PC-9 (cell line): ENCODE data around the gene GPRC5C. TPM values are rescaled to one million over a fixed set of nuclear protein-coding genes. Genes with fewer than 3 reads are reported as not detected.

ENCODE experiments used
- BruUV-seq: library from RNA; stranded (reverse); fragments of 400-500 nt; replicated peaks from 2 replicates; lab custom pipeline; 2021; lab: Mats Ljungman, UMichigan
- CTCF ChIA-PET: fragments of 300-600 bp; sonication (Branson Sonifier 250); formaldehyde crosslinking; loops from one replicate; lab custom pipeline; 2022; ENCODE audit warnings: antibody characterized with exemption; lab: Charles Lee
- POLR2A ChIA-PET: fragments of 300-600 bp; sonication (Branson Sonifier 250); formaldehyde crosslinking; loops from one replicate; lab custom pipeline; 2022; ENCODE audit warnings: antibody characterized with exemption; ENCODE audit not compliant: unreplicated experiment; lab: Charles Lee
- DNase-seq, 2 experiments: peaks; one replicate each; pipeline versions ENCODE4 v3.0.0 to v3.0.0-alpha.2; 2015 to 2022; ENCODE audit warnings: mixed read lengths in 1 of 2
- H2AFZ ChIP-seq: fragments of 200-600 bp; sonication (generic); 2 replicates; pipeline ENCODE4 v1.8.1; 2017; ENCODE audit warnings: antibody characterized with exemption
- H3F3A ChIP-seq: fragments of 200-600 bp; sonication (generic); 2 replicates; pipeline ENCODE4 v1.8.1; 2017; ENCODE audit warnings: antibody characterized with exemption, mild to moderate bottlenecking, low read depth; ENCODE audit not compliant: insufficient read depth
- H3K27ac ChIP-seq: fragments of 200-600 bp; sonication (generic); 2 replicates; pipeline ENCODE4 v1.6.1; 2016; ENCODE audit warnings: mixed run types
- H3K27me3 ChIP-seq: fragments of 200-600 bp; sonication (generic); 2 replicates; pipeline ENCODE4 v1.6.1; 2016; ENCODE audit warnings: low read depth, mixed run types; ENCODE audit not compliant: insufficient read depth
- H3K36me3 ChIP-seq: fragments of 200-600 bp; sonication (generic); 2 replicates; pipeline ENCODE4 v1.6.1; 2016; ENCODE audit warnings: low read depth, mixed run types
- H3K4me1 ChIP-seq: fragments of 200-600 bp; sonication (generic); replicated peaks from 2 replicates; pipeline ENCODE4 v1.6.1; 2016; ENCODE audit warnings: mixed run types; ENCODE audit not compliant: insufficient read depth
- H3K4me2 ChIP-seq: fragments of 200-600 bp; sonication (generic); 2 replicates; pipeline ENCODE4 v1.6.1; 2017; ENCODE audit warnings: mixed run types
- H3K4me3 ChIP-seq: fragments of 200-600 bp; sonication (generic); 2 replicates; pipeline ENCODE4 v1.6.1; 2016; ENCODE audit warnings: mixed run types
- H3K79me2 ChIP-seq: fragments of 200-600 bp; sonication (generic); 2 replicates; pipeline ENCODE4 v1.6.1; 2017; ENCODE audit warnings: low read depth, mixed run types
- H3K9me2 ChIP-seq: fragments of 200-600 bp; sonication (generic); 2 replicates; pipeline ENCODE4 v1.8.1; 2017; ENCODE audit warnings: mild to moderate bottlenecking; ENCODE audit not compliant: insufficient read depth
- H3K9me3 ChIP-seq: fragments of 200-600 bp; sonication (generic); 2 replicates; pipeline ENCODE4 v1.8.1; 2016; ENCODE audit warnings: low read depth; ENCODE audit not compliant: insufficient read depth
- H4K20me1 ChIP-seq: fragments of 200-600 bp; sonication (generic); 2 replicates; pipeline ENCODE4 v1.8.1; 2017; ENCODE audit not compliant: insufficient read depth
- EZH2 ChIP-seq: fragments of 200-600 bp; sonication (generic); IDR thresholded peaks from 2 replicates; pipeline ENCODE4 v1.8.0; 2017; ENCODE audit warnings: antibody characterized with exemption, low read depth
- intact Hi-C: fragments of 100-400 bp; cut with micrococcal nuclease; formaldehyde crosslinking; loops from one replicate; pipeline ENCODE4 v1.10.0; 2022; ENCODE audit not compliant: unreplicated experiment
- total RNA-seq: library from RNA; stranded (reverse); gene quantifications from 2 replicates; pipeline ENCODE4 v1.2.3, GENCODE V29; 2021
- TF ChIP-seq, protein P1 (sequence below): fragments of 200-600 bp; sonication (generic); conservative IDR thresholded peaks from 2 replicates; pipeline ENCODE4 v1.6.1; 2017; ENCODE audit warnings: mixed run types, antibody characterized with exemption, mild to moderate bottlenecking, moderate library complexity

Gene GPRC5C
- total RNA-seq, 1 experiment from 2014 or later: 27.9 TPM

DNA sequence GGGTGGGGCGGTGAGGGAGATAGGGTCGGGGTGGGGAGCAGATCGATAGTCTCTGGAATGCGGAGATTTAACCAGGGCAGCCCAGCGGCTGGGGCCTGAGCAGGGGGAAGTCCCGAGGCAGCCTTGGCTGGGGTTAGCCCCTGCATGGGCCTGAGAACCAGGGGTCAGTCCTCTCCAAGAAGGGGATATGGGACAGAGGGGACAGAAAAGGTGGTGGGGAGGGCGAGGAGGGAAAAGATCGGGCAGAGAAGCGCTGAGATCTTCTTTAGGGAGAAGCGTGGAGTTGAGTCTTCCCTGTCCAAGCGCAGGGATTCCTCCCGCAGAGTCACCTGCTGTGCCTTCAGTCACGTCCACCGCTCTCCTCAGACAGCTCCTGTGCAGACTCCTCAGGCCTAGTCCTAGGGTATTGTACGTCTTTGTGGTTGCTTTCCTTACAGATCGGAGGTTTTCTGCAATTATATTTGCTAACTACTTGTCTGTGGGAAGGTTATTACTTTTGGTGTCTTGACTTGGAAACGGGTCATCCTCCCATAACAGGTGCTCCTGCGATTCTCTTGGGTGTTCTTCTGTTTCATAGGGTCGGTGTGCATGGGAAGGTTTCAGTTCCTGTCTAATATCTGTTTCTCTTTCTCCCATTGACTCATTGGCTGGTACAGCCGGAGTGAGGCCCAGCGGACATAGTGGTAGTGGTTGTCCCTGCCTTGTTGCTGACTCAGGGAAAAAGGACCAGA, 35.5 kb downstream of the GPRC5C start:
- H3K4me3 ChIP-seq: no peak overlapping the region
- H3F3A ChIP-seq: no peaks in the 10 kb centered on the region; the same call in 1 of the 2 replicates
- no peaks in the 10 kb centered on the region for H4K20me1 ChIP-seq
- H3K4me1 ChIP-seq: no peaks in the 10 kb centered on the region
- no TSS peak for BruUV-seq
- no peak for DNase-seq
- no peak for TF ChIP-seq EZH2
- TF ChIP-seq, protein P1, sequence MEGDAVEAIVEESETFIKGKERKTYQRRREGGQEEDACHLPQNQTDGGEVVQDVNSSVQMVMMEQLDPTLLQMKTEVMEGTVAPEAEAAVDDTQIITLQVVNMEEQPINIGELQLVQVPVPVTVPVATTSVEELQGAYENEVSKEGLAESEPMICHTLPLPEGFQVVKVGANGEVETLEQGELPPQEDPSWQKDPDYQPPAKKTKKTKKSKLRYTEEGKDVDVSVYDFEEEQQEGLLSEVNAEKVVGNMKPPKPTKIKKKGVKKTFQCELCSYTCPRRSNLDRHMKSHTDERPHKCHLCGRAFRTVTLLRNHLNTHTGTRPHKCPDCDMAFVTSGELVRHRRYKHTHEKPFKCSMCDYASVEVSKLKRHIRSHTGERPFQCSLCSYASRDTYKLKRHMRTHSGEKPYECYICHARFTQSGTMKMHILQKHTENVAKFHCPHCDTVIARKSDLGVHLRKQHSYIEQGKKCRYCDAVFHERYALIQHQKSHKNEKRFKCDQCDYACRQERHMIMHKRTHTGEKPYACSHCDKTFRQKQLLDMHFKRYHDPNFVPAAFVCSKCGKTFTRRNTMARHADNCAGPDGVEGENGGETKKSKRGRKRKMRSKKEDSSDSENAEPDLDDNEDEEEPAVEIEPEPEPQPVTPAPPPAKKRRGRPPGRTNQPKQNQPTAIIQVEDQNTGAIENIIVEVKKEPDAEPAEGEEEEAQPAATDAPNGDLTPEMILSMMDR: no peak
- no peaks in the 10 kb centered on the region for H3K36me3 ChIP-seq
- H2AFZ ChIP-seq: no peak overlapping the region
- H3K4me2 ChIP-seq: no peak overlapping the region
- POLR2A ChIA-PET: no interaction called here
- H3K9me2 ChIP-seq: no peaks in the 10 kb centered on the region
- H3K79me2 ChIP-seq: no peaks in the 10 kb centered on the region
- no peak overlapping the region for H3K27ac ChIP-seq
- no peaks in the 10 kb centered on the region for H3K9me3 ChIP-seq
- CTCF ChIA-PET: no interaction called here
- intact Hi-C loops: no loop called here
- H3K27me3 ChIP-seq: peaks cover 45% of the 10 kb centered on the region

DNA sequence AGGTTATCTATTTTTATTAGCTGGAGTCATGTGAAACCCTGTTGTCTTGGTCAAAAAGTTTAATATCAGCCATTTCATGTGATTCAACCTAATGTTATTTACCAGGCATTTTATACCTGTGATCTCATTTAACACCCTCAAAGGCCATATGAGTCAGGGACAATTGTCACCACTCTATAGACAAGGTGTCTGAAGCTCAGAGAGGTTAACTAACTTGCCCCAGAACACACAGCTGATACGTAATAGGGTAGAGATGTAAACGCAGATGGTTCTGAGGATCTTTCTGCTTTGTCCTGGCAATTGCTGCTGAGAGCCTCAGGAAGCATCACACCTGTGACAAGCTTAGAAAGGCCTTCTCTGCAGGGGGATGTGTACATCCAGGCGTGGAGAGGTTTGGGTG, 39.5 kb downstream of the GPRC5C start:
- H3K4me2 ChIP-seq: no peak overlapping the region
- H3K4me3 ChIP-seq: no peak overlapping the region
- no peak overlapping the region for H3K27ac ChIP-seq
- no peaks in the 10 kb centered on the region for H3K36me3 ChIP-seq
- H3K79me2 ChIP-seq: no peaks in the 10 kb centered on the region
- H4K20me1 ChIP-seq: no peaks in the 10 kb centered on the region
- H3K27me3 ChIP-seq: peaks cover 81% of the 10 kb centered on the region
- POLR2A ChIA-PET: no interaction called here
- intact Hi-C loops: no loop called here
- TF ChIP-seq EZH2: no peak
- TF ChIP-seq, protein P1: no peak
- no peak overlapping the region for H2AFZ ChIP-seq
- H3K9me3 ChIP-seq: peaks cover 9% of the 10 kb centered on the region; the same call in 1 of the 2 replicates
- CTCF ChIA-PET: no interaction called here
- DNase-seq: no peak
- no peaks in the 10 kb centered on the region for H3K4me1 ChIP-seq
- H3K9me2 ChIP-seq: no peaks in the 10 kb centered on the region
- no TSS peak for BruUV-seq
- no peaks in the 10 kb centered on the region for H3F3A ChIP-seq

DNA sequence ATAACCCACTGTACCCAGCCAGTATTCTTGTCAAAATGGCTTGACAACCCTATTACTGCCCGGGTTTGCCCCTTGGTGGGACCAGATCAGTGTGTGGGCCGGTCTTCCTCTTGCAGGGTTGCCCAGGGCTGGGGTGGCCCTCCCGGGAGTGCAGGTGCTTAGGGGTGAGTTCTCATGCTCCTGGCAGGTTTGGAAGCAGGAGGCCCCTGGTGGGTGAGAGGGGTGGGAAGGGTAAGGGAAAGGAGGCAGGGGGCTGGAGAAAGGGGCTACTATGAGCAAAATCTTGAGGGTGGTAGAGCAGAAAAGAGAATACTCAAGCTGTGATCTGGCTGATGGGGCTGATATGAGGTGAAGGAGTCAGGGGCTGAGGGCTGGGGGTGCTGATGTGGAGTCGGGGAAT, 41.0 kb downstream of the GPRC5C start:
- Histone ChIP-seq H3K27me3 (peaks cover 86% of the 10 kb centered on the region), H2AFZ (no peak overlapping the region), H3K4me2 (no peak overlapping the region), H3K9me3 (peaks cover 9% of the 10 kb centered on the region; the same call in 1 of the 2 replicates), H3F3A (no peaks in the 10 kb centered on the region), H3K27ac (no peak overlapping the region), H3K79me2 (no peaks in the 10 kb centered on the region), H3K36me3 (no peaks in the 10 kb centered on the region), H4K20me1 (no peaks in the 10 kb centered on the region), H3K4me1 (no peaks in the 10 kb centered on the region), H3K4me3 (no peak overlapping the region), H3K9me2 (no peaks in the 10 kb centered on the region)
- no TSS peak for BruUV-seq
- ChIA-PET CTCF (no interaction called here), POLR2A (no interaction called here)
- TF ChIP-seq, protein P1: no peak
- no peak for TF ChIP-seq EZH2
- intact Hi-C loops: no loop called here
- DNase-seq: no peak
